Non-pigmented ciliary epithelial cell (primary cell): ENCODE data around the gene TMEM253.

Source experiments
- DNase-seq: peaks from one replicate; pipeline ENCODE4 v3.0.0-alpha.2; 2010; ENCODE audit warnings: low read depth

Gene TMEM253

DNA sequence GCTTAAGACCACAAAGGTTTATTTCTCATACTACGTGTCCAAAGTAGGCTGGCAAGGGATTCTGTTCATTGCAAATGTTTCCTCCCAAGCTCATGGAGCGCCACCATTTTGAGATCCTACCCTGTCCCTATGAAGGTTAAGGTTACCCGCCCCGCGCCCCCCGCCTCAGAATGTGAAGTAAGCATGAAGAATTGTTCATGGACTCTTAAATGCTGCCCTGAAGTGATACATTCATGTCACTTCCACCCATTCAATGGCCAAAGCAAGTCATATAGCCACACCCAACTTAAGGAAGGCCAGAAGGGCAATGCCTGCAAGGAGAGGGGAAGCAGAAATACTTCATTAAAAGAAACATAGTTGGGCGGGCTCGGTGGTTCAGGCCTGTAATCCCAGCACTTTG, 4.2 kb downstream of the TMEM253 start:
- DNase-seq, result no peak

DNA sequence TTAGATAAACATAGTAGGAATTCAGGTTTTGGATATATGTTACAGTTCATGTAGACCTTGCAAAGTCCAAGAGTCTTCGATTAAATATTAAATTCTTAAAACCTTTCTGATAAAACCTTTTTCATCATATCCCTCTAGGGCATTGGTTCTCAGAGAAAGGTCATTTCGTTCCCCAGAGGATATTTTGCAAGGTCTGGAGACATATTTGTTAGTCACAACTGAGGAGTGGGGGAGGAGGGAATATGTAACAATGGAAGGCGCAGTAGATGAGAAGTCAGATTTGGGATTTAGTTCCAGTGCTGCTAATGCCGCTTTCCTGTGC, 5.3 kb downstream of the TMEM253 start:
- DNase-seq, result no peak

DNA sequence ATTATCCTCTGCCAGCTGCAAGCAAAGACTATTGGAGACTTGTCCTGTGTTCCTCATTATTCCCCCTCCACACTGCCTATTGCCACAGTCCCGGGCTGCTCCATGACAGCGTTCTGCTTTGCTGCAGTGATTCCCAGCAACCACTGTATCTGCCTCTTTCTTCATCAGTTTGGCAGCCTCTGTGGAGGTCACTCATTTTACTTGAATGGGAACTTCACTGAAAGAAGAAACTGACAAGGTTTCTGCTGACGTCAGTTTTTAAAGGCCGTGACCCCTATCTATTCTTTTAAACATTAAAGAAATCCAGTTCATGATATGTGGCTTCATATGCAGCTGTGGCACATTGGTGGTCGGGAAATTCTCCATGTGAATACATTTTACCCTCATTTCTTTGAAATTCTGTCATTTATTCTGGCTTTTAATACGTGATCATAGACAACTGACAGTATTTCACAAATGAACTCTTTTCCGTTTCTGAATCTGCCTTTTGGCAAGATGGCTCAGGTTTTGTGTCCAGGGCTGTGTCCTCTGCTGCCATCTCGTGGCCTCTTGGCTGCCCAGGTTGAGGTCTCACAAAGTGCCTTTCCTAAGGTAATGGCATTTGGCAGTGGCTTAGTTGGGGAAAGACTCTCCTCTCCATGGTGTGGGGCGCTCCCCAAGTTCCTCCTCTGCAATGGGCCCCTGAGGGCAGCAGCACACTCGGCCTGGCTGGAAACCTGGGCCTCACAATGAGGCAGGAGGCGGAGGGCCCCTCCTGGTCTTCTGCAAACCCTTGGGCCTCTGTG, 5.8 kb downstream of the TMEM253 start:
- DNase-seq, result peak; percentile 42

DNA sequence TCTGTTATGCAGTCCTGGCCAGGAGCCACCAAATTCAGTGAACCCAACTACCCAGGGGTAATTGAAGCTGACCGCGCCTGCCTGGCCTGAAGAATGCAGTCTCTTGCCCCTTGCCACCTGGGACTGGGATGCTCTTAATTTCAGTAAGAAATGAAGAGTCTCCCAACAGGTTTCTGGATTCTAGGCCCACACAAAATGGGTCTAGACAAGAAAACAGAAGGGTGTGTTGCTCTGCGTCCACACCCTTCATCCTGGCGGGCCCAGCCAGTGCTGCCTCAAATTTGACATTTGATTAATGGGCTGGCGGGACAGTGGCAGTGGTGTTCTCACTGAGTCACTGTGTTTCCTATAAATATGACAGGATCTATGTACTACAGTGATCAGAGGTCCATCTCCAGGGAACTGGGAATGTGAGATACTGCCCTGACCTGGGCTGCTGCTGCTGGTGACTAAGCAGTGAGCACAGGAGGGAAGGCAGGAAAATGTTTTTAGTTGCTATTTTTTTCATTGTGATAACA, 6.5 kb downstream of the TMEM253 start:
- DNase-seq, result no peak

DNA sequence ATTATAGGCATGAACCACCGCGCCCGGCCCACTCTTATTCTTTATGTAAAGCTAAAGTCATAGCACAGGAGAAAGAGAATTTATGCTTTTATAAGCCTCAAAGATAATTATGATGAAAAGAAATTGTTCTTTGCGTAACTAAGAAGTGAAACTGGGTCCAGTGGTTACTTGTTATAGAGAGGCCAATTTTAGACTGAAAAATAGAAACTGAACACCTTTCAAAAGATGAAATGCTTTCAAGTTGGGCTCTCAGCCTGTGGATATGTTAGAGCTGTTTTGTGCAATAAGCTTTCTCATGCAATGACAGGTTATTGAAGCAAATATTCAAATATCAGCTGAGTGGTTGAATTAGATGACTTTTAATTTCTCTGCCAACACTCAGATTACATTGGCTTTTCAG, 7.9 kb downstream of the TMEM253 start:
- no peak for DNase-seq

DNA sequence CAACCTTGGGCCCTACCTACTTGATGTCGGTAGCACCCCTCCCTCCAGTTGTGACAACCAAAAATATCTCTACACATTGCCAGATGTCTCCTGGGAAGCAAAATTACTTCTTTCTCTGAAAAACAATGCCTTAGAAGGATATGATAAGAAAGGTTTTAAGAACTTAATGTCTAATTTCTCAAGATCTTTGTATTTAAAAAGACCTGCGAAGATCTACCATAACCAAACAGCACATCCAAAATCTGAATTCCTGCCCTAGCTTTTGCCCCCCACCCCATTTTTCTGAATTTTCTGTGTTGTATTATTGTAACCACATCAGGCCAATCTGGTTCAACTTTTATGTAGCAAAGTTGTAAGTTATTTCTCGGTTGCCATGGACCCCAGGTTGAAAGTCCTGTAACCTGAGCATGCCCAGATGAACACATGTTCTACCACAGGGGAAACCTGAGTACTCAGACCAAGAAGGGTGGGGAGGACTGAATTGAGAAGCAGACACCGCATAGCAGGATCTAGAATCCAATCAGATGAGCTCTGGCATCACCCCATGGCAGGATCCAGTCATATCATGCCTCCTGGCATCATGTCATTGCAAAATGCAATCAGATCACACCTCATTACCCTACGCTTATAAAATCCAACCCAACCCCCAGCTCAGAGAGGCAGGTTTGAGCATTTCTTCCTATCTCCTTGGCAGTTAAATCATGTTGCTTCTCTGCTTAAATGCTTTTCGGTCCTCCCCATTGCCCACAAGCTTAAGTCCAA, 8.7 kb downstream of the TMEM253 start:
- no peak for DNase-seq

DNA sequence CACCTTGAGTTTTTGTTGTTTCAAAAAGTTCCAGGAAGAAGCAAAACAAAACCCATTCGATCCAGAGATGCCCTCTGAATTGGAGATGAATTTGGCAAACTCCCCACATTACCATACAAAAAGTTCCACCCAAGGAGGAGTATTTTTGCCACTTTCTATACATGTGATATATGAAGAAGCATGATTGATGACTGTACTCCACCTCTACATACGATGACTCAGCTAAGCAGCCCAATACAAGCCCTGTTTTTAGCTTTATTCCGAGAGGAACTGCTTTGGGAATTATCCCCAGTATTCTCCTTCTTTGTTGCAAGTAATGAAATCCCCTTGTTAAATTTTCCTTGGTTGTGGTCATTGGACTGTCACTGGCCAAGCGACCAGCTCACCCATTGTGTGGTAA, 11.4 kb downstream of the TMEM253 start:
- DNase-seq, result no peak

DNA sequence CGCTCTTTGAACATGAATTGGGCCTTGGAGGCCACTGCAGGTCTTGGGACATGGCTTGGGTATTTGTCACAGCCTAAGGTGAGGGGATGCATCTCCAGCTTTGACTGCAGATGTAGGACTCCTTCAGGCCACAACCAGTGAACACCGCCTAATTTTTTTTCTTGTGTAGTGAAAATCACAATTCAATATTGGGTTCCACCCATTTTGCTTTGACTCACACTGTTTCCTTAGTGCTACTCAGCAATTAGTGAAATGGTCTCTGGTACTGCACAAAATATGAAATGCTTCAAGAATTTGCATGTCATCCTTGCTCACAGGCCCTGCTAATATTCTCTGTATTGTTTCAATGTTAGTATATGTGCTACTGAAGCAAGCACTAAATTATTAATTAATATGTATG, 12.5 kb downstream of the TMEM253 start:
- no peak for DNase-seq

DNA sequence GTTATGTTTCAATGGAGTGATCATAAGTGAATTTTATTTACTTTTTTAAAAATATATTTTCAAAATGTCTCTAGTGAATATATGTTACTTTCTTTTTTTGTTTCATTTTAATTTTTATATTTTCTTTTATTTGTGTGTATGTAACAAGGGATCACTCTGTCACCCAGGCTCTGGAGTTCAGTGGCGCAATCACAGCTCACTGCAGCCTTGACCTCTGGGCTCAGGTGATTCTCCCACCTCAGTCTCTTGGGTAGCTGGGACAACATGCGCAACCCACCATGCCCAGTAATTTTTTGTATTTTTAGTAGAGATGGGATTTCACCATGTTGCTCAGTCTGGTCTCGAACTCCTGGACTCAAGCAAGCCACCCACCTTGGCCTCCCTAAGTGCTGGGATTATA, 18.1 kb downstream of the TMEM253 start:
- DNase-seq, result no peak

DNA sequence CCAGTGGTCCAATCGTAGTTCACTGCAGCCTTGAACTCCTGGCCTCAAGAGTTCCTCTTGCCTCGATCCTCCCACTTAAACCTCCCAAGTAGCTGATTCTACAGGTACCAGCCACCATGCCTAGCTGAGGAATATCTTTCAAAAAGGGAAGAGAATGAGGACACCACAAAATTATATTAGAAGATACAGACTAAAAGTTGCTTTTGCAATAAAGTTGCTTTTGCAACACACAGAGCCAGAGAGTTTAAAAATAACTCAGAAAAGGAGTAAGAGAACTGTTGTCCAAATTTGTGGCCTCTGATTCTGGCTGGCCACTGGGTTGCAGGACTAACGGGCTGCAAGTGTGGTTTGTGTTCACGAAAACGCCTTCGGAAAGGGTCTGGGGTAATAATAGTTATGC, 19.8 kb downstream of the TMEM253 start:
- DNase-seq, result no peak

DNA sequence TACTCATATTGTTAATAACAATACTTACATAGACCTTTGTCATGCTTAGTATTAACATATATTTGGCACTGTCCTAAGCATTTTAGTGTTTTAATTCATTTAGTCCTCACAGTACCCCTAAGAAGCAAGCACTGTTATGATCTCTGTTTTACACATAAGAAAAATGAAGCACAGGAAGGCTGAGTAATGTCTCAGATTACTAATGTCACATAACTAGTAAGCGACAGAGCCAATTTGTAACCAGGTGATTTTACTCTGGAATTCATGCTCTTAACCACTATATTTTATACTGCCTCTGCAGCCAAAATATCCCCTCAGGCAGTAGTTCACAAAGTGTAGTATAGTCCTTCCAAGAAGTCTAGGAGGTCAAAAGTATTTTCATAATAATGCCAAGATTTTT, 20.3 kb downstream of the TMEM253 start:
- DNase-seq, result no peak

DNA sequence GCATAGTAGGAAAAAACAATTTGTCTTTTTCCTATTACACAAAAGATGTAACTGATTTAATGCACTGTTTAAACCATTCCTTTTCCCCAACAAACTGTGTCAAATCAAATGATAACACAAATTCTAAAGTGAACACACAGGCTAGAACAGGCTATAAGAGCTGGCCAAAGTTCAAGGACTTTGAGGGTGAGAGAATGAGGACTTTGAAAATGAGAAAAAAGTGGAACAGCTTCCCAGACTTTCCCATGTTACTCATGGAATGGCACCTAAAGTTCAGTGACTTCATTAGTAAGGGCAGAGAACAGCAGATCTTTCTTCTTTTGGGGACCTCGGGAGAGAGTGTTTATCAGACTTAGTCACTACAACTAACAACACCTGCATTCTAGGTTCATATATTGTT, 22.6 kb downstream of the TMEM253 start:
- no peak for DNase-seq

DNA sequence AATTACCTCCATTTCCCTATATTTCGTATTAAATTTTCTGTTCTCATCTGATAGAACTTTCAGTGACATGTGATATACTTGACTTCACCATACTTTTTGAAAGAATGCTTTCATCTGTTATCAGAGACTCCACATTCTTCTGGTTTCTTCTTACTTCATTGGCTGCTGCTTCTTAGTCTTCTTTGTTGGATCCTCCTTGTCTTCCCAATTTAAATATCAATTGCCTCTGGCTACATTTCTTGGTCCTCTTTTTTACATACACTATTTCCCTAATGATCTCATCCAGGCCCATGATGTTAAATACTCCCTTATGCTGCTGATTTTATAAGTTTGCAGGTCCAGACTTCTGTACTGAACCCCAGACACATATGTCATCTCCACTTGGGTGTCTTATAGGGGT, 33.0 kb downstream of the TMEM253 start:
- no peak for DNase-seq

DNA sequence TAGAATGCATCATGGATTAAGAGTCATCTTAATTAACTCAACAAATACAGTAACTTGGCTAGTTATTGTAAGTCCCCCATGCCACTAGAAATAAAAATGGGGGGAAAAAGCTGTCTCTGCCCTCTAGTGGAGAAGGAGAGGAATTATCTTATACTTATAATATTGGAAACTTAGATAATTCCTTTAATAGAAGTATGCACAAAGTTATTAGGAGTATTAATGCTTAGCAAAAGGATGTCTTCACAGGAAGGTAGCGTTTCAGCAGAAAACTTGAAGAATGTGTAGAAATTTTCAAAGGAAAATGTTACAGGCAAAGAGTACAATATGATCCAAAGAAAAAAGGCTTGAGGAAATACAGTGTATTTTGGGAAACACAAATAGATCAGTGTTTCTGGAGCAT, 35.2 kb downstream of the TMEM253 start:
- no peak for DNase-seq

DNA sequence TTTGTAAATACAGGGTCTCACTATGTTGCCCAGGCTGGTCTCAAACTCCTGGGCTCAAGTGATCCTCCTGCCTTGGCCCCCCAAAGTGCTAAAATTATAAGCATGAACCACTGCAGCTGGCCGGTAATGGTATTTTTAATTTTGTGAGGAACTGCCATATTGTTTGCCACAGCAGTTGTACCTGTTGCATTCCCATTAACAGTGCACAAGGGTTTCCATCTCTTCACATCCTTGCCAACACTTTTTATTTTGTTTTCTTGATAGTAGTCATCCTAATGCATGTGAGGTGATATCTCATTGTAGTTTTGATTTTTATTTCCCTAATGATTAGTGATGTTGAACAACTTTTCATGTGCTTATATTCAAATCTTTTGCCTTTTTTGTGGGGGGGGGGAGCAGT, 41.5 kb downstream of the TMEM253 start:
- no peak for DNase-seq

DNA sequence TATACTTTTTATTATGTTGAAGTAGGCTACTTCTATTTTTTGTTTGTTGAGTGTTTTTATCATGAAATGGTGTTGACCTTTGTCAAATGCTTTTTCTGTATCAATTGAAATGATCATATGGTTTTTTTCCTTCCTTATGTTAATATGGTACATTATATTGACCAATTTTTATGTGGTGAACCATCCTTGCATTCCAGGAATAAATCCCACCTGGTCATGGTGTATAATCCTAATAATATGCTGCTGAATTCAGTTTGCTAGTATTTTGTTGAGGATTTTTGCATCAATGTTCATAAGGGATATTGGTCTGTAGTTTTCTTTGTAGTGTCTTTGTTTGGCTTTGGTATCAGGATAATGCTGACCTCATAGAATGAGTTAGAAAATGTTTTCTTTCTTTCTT, 44.6 kb downstream of the TMEM253 start:
- DNase-seq, result no peak

DNA sequence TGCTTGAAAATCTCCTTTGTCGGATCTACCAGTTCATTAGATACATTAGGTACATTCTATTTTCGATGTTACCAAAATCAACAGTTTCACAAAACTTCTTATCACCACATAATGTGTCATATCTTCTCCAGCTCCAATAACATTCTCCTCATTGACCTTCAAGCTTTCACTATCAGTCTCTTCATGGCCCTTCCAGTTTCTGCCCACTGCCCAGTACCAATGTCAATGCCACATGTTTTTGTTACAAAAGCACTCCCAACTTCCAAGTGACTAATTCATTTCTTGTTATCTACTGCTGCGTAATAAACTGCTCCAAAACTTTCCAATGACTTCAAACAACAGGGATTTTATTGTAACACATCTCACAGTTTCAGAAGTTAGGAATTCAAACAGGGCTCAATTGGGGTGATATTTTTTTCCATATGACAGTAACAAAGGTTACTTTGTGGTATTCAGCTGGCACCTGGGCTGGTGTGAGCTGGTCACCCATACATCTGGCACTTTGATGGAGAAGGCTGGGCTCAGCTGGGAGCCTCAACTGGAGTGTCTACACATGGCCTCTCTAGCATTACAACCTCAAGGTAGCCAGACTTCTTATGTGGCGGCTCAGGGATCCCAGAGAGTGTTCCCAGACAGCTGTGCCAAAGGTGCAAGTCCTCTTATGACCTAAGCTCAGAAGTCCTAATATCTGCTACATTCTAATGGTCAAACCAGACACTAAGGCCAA, 48.9 kb downstream of the TMEM253 start:
- no peak for DNase-seq
